GM23338 (cell line): Measurements from ENCODE around the gene CENPO. TPM values are rescaled to one million over a fixed set of nuclear protein-coding genes. Genes with fewer than 3 reads are reported as not detected.
A peak's percentile ranks its signal among the peaks of the same experiment; 100 is the strongest.

Experiments
- ATAC-seq: fragments of 200-7000 bp; cut with Tn5 transposase; 3 replicates; pipeline ENCODE4 v1.9.1; 2020
- DNase-seq: peaks from one replicate; pipeline ENCODE4 v3.0.0-alpha.2; 2015; ENCODE audit warnings: low spot score
- H2AFZ ChIP-seq: fragments of 200-600 bp; sonication (generic); 2 replicates; pipeline ENCODE4 v1.8.0; 2016; ENCODE audit warnings: antibody characterized with exemption, mild to moderate bottlenecking, moderate library complexity
- H3F3A ChIP-seq: fragments of 200-600 bp; sonication (generic); replicated peaks from 2 replicates; pipeline ENCODE4 v1.8.0; 2017; ENCODE audit warnings: antibody characterized with exemption, mixed run types, low read depth
- H3K27ac ChIP-seq: fragments of 200-600 bp; sonication (generic); 2 replicates; pipeline ENCODE4 v1.6.1; 2016; ENCODE audit warnings: low read depth
- H3K27me3 ChIP-seq: fragments of 200-600 bp; sonication (generic); 2 replicates; pipeline ENCODE4 v1.8.0; 2016; ENCODE audit warnings: mild to moderate bottlenecking, mixed run types, moderate library complexity; ENCODE audit not compliant: insufficient read depth
- H3K36me3 ChIP-seq: fragments of 200-600 bp; sonication (generic); 2 replicates; pipeline ENCODE4 v1.8.0; 2016; ENCODE audit warnings: mild to moderate bottlenecking; ENCODE audit not compliant: insufficient read depth
- H3K4me1 ChIP-seq: fragments of 200-600 bp; sonication (generic); 2 replicates; pipeline ENCODE4 v1.8.0; 2016; ENCODE audit warnings: mild to moderate bottlenecking, moderate library complexity; ENCODE audit not compliant: insufficient read depth
- H3K4me2 ChIP-seq: fragments of 200-600 bp; sonication (generic); 2 replicates; pipeline ENCODE4 v1.7.1; 2017; ENCODE audit warnings: mixed run types
- H3K4me3 ChIP-seq: fragments of 200-600 bp; sonication (generic); 2 replicates; pipeline ENCODE4 v1.6.1; 2016; ENCODE audit warnings: mixed run types
- H3K79me2 ChIP-seq: fragments of 200-600 bp; sonication (generic); replicated peaks from 2 replicates; pipeline ENCODE4 v1.8.0; 2017; ENCODE audit warnings: mild to moderate bottlenecking; ENCODE audit not compliant: insufficient read depth
- H3K9me2 ChIP-seq: fragments of 200-600 bp; sonication (generic); 2 replicates; pipeline ENCODE4 v1.8.0; 2017; ENCODE audit not compliant: insufficient read depth
- H4K20me1 ChIP-seq: fragments of 200-600 bp; sonication (generic); replicated peaks from 2 replicates; pipeline ENCODE4 v1.8.0; 2017; ENCODE audit warnings: mild to moderate bottlenecking; ENCODE audit not compliant: insufficient read depth
- H3K27ac Mint-ChIP-seq: 2 replicates; pipeline ENCODE4 v1.8.0; 2020; ENCODE audit warnings: inconsistent platforms, mild to moderate bottlenecking, moderate library complexity, mixed read lengths
- H3K27me3 Mint-ChIP-seq: 3 replicates; pipeline ENCODE4 v1.8.0; 2022; ENCODE audit warnings: low read depth, mild to moderate bottlenecking, moderate library complexity, mixed read lengths, inconsistent platforms; ENCODE audit not compliant: insufficient read depth, poor library complexity
- H3K36me3 Mint-ChIP-seq: 3 replicates; pipeline ENCODE4 v1.8.0; 2021; ENCODE audit warnings: low read depth, mild to moderate bottlenecking, inconsistent platforms, moderate library complexity, mixed read lengths
- H3K4me1 Mint-ChIP-seq: 3 replicates; pipeline ENCODE4 v1.8.0; 2020; ENCODE audit warnings: mild to moderate bottlenecking, inconsistent platforms, mixed read lengths
- H3K4me3 Mint-ChIP-seq: 3 replicates; pipeline ENCODE4 v1.8.0; 2021; ENCODE audit warnings: moderate library complexity, mild to moderate bottlenecking, inconsistent platforms, mixed read lengths
- H3K9me3 Mint-ChIP-seq: 3 replicates; pipeline ENCODE4 v1.8.0; 2020; ENCODE audit warnings: moderate library complexity, mild to moderate bottlenecking, inconsistent platforms, mixed read lengths
- CREB1 ChIP-seq: fragments of 250-450 bp; sonication (Bioruptor Pico); IDR thresholded peaks from 2 replicates; pipeline ENCODE4 v1.5.0; 2020; ENCODE audit warnings: low read depth, mild to moderate bottlenecking, moderate library complexity
- ETS1 ChIP-seq: IDR thresholded peaks from 2 replicates; pipeline ENCODE4 v1.6.1; 2016; ENCODE audit warnings: antibody characterized with exemption
- EZH2 ChIP-seq: fragments of 200-600 bp; sonication (generic); IDR thresholded peaks from one replicate; pipeline ENCODE4 v1.8.0; 2017; ENCODE audit warnings: antibody characterized with exemption, mild to moderate bottlenecking, low read depth; ENCODE audit not compliant: unreplicated experiment
- EZH2phosphoT487 ChIP-seq: fragments of 200-600 bp; sonication (generic); IDR thresholded peaks from one replicate; pipeline ENCODE4 v1.8.1; 2018; ENCODE audit warnings: antibody characterized with exemption; ENCODE audit not compliant: unreplicated experiment
- JUNB ChIP-seq: IDR thresholded peaks from one replicate; pipeline ENCODE4 v1.6.1; 2016; ENCODE audit warnings: antibody characterized with exemption; ENCODE audit not compliant: unreplicated experiment
- NANOG ChIP-seq: IDR thresholded peaks from 2 replicates; pipeline ENCODE4 v1.6.1; 2016; ENCODE audit warnings: antibody characterized with exemption, borderline replicate concordance
- POLR2AphosphoS5 ChIP-seq: IDR thresholded peaks from 2 replicates; pipeline ENCODE4 v1.6.1; 2016; ENCODE audit warnings: antibody characterized with exemption, low read depth
- STAT1 ChIP-seq: IDR thresholded peaks from one replicate; pipeline ENCODE4 v1.6.1; 2016; ENCODE audit warnings: antibody characterized with exemption; ENCODE audit not compliant: unreplicated experiment
- ZNF114 ChIP-seq: fragments of 250-450 bp; sonication (Bioruptor Pico); IDR thresholded peaks from 2 replicates; pipeline ENCODE4 v1.5.0; 2020; ENCODE audit warnings: mild to moderate bottlenecking, moderate library complexity
- ZNF331 ChIP-seq: fragments of 250-450 bp; sonication (Bioruptor Pico); IDR thresholded peaks from 2 replicates; pipeline ENCODE4 v1.5.0; 2020; ENCODE audit warnings: low read depth, mild to moderate bottlenecking, moderate library complexity
- polyA plus RNA-seq: library from polyadenylated mRNA; unstranded; fragments of >200 nt; fragmentation: Nextera tagmentation; extraction: Ambion mirVana; gene quantifications from 2 replicates; pipeline ENCODE4 v1.2.1, GENCODE V29; 2016
- total RNA-seq: library from RNA; depleted of rRNA; stranded (reverse); fragments of >200 nt; shearing (Covaris generic); gene quantifications from 2 replicates; pipeline ENCODE4 v1.2.3, GENCODE V29; 2014
- TF ChIP-seq, protein P1 (sequence below), 2 experiments: fragments of 200-600 bp in 1 of 2; sonication (generic) in 1 of 2; conservative IDR thresholded peaks; 2 replicates each; pipeline versions ENCODE4 v1.5.1 to v1.6.1; 2016 to 2017; ENCODE audit warnings: antibody characterized with exemption in 2 of 2, low read depth in 2 of 2, mild to moderate bottlenecking in 2 of 2, moderate library complexity in 1 of 2
- TF ChIP-seq, protein P2 (sequence below): fragments of 250-450 bp; sonication (Bioruptor Pico); IDR thresholded peaks from 2 replicates; pipeline ENCODE4 v1.5.0; 2020; ENCODE audit warnings: mild to moderate bottlenecking, moderate library complexity

Gene CENPO
- total and polyA plus RNA-seq, 2 experiments from 2014 or later, result 27.0 to 44.7 TPM

DNA sequence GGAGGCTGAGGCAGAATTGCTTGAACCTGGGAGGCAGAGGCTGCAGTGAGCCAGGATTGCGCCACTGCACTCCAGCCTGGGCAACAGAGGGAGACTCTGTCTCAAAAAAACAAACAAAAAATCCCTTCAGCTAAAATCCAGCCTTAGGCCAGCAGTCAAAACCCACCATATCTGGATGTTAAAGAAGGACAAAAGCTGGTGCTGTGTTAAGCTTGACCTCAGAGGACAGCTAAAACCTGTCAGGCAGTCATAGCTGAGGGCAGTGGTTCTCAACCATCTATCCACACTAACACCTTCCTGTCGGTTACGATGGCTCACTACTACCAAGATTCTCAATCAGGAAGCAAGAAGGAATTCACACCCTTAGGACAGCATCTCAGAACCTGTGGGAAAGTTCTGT, 9.6 kb upstream of the CENPO start (continued):
- TF ChIP-seq, protein P1, sequence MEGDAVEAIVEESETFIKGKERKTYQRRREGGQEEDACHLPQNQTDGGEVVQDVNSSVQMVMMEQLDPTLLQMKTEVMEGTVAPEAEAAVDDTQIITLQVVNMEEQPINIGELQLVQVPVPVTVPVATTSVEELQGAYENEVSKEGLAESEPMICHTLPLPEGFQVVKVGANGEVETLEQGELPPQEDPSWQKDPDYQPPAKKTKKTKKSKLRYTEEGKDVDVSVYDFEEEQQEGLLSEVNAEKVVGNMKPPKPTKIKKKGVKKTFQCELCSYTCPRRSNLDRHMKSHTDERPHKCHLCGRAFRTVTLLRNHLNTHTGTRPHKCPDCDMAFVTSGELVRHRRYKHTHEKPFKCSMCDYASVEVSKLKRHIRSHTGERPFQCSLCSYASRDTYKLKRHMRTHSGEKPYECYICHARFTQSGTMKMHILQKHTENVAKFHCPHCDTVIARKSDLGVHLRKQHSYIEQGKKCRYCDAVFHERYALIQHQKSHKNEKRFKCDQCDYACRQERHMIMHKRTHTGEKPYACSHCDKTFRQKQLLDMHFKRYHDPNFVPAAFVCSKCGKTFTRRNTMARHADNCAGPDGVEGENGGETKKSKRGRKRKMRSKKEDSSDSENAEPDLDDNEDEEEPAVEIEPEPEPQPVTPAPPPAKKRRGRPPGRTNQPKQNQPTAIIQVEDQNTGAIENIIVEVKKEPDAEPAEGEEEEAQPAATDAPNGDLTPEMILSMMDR (conservative IDR thresholded peaks at IDR 0.05; ENCODE audit: low read depth in 2 of 2), result no peak
- TF ChIP-seq ZNF114 (CRISPR knock-in tag) (no peak), JUNB (no peak), STAT1 (no peak), ETS1 (no peak), ZNF331 (CRISPR knock-in tag) (no peak)

DNA sequence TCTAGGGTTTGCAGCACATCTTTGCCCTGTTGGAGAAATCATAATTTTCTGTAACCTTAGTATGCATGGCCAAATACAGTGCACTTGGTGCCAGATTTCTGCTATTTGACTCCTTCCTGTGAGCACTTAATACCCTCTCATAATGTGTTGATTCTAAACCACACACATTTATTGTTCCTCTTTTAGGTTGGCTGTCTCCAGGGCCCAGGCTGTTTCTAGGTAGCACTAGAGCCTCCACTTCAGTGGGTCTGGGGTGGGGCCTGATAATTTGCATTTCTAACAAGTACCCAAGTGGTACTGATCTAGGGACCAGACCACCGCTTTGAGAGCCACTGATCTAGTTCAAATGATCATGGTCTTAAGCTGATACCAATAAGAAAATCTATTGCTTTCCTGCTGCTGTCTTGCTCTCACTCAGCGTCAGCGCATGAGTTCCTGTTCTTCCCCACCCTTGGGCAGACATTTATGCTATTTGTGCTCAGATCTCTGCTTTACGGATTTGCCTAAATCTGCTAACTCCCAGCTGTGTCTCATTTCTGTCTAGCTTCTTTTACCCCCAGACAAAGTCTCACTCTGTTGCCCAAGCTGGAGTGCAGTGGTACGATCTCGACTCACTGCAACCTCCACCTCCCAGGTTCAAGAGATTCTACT, 7.4 kb upstream of the CENPO start:
- Mint-ChIP-seq H3K4me1 (peaks cover 13% of the 10 kb centered on the region), H3K9me3 (no peaks in the 10 kb centered on the region), H3K4me3 (no peak overlapping the region), H3K27ac (no peak overlapping the region), H3K27me3 (peaks cover 6% of the 10 kb centered on the region), H3K36me3 (peaks cover 10% of the 10 kb centered on the region; the same call in 2 of the 3 replicates)
- H3K4me1 ChIP-seq, result peaks cover 8% of the 10 kb centered on the region
- no peaks in the 10 kb centered on the region for H3K27me3 ChIP-seq
- ATAC-seq (no peak), DNase-seq (no peak)
- H3K36me3 ChIP-seq, result no peaks in the 10 kb centered on the region
- H3K4me2 ChIP-seq, result no peak overlapping the region
- H3K27ac ChIP-seq, result no peak overlapping the region
- no peak overlapping the region for H3K4me3 ChIP-seq
- no peaks in the 10 kb centered on the region for H3K9me2 ChIP-seq
- no peaks in the 10 kb centered on the region for H3K79me2 ChIP-seq
- no peaks in the 10 kb centered on the region for H4K20me1 ChIP-seq
- H3F3A ChIP-seq, result no peaks in the 10 kb centered on the region
- H2AFZ ChIP-seq, result peak overlapping the region; percentile 38; the same call in 1 of the 2 replicates
- TF ChIP-seq NANOG, result no peak
- no peak for TF ChIP-seq ZNF331 (CRISPR knock-in tag)
- TF ChIP-seq EZH2, result no peak
- no peak for TF ChIP-seq POLR2AphosphoS5
- no peak for TF ChIP-seq ETS1
- TF ChIP-seq JUNB, result no peak
- TF ChIP-seq, protein P2, sequence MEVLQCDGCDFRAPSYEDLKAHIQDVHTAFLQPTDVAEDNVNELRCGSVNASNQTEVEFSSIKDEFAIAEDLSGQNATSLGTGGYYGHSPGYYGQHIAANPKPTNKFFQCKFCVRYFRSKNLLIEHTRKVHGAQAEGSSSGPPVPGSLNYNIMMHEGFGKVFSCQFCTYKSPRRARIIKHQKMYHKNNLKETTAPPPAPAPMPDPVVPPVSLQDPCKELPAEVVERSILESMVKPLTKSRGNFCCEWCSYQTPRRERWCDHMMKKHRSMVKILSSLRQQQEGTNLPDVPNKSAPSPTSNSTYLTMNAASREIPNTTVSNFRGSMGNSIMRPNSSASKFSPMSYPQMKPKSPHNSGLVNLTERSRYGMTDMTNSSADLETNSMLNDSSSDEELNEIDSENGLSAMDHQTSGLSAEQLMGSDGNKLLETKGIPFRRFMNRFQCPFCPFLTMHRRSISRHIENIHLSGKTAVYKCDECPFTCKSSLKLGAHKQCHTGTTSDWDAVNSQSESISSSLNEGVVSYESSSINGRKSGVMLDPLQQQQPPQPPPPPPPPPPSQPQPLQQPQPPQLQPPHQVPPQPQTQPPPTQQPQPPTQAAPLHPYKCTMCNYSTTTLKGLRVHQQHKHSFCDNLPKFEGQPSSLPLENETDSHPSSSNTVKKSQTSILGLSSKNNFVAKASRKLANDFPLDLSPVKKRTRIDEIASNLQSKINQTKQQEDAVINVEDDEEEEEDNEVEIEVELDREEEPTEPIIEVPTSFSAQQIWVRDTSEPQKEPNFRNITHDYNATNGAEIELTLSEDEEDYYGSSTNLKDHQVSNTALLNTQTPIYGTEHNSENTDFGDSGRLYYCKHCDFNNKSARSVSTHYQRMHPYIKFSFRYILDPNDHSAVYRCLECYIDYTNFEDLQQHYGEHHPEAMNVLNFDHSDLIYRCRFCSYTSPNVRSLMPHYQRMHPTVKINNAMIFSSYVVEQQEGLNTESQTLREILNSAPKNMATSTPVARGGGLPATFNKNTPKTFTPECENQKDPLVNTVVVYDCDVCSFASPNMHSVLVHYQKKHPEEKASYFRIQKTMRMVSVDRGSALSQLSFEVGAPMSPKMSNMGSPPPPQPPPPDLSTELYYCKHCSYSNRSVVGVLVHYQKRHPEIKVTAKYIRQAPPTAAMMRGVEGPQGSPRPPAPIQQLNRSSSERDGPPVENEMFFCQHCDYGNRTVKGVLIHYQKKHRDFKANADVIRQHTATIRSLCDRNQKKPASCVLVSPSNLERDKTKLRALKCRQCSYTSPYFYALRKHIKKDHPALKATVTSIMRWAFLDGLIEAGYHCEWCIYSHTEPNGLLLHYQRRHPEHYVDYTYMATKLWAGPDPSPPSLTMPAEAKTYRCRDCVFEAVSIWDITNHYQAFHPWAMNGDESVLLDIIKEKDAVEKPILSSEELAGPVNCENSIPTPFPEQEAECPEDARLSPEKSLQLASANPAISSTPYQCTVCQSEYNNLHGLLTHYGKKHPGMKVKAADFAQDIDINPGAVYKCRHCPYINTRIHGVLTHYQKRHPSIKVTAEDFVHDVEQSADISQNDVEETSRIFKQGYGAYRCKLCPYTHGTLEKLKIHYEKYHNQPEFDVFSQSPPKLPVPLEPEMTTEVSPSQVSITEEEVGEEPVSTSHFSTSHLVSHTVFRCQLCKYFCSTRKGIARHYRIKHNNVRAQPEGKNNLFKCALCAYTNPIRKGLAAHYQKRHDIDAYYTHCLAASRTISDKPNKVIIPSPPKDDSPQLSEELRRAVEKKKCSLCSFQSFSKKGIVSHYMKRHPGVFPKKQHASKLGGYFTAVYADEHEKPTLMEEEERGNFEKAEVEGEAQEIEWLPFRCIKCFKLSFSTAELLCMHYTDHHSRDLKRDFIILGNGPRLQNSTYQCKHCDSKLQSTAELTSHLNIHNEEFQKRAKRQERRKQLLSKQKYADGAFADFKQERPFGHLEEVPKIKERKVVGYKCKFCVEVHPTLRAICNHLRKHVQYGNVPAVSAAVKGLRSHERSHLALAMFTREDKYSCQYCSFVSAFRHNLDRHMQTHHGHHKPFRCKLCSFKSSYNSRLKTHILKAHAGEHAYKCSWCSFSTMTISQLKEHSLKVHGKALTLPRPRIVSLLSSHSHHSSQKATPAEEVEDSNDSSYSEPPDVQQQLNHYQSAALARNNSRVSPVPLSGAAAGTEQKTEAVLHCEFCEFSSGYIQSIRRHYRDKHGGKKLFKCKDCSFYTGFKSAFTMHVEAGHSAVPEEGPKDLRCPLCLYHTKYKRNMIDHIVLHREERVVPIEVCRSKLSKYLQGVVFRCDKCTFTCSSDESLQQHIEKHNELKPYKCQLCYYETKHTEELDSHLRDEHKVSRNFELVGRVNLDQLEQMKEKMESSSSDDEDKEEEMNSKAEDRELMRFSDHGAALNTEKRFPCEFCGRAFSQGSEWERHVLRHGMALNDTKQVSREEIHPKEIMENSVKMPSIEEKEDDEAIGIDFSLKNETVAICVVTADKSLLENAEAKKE, result no peak
- no peak for TF ChIP-seq ZNF114 (CRISPR knock-in tag)
- no peak for TF ChIP-seq CREB1 (CRISPR knock-in tag)
- TF ChIP-seq EZH2phosphoT487, result no peak
- no peak for TF ChIP-seq STAT1
